ENCODE measurements around the gene BLOC1S5.
"Not testable (repeated sequence)": the region's sequence is repeated elsewhere in the genome, so short reads cannot be mapped to it uniquely, and the experiment has no call there.

The BLOC1S5 gene

GRCh38 chr6:7996538-7997111 lies 67.6 kb downstream of the BLOC1S5 start:
- no peak for DNase-seq (ENCODE audit: low read depth in 2 of 2, low spot score in 1 of 2)

GRCh38 chr6:7993952-7994351 lies 70.2 kb downstream of the BLOC1S5 start:
- no peak for DNase-seq (ENCODE audit: low read depth in 2 of 2, low spot score in 1 of 2)

DNA sequence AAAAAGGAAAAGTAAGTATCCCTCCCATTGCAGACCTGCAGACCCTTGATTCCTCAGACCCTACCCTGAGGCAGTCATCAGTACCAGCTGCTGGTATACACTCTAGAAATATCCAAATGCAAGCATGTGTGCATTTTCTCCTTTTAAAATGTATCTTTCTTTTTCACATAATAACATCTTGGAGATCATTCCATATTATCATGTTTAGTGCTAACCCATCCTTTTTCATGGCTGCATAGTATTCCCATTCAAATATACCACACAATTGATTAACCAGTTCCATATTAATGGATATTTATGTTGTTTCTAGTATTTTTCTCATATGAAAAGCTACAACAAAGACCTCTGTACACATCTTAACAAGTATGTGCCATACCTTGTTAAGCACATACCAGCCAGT lies 70.8 kb downstream of the BLOC1S5 start:
- no peak for DNase-seq (ENCODE audit: low read depth in 2 of 2, low spot score in 1 of 2)

DNA sequence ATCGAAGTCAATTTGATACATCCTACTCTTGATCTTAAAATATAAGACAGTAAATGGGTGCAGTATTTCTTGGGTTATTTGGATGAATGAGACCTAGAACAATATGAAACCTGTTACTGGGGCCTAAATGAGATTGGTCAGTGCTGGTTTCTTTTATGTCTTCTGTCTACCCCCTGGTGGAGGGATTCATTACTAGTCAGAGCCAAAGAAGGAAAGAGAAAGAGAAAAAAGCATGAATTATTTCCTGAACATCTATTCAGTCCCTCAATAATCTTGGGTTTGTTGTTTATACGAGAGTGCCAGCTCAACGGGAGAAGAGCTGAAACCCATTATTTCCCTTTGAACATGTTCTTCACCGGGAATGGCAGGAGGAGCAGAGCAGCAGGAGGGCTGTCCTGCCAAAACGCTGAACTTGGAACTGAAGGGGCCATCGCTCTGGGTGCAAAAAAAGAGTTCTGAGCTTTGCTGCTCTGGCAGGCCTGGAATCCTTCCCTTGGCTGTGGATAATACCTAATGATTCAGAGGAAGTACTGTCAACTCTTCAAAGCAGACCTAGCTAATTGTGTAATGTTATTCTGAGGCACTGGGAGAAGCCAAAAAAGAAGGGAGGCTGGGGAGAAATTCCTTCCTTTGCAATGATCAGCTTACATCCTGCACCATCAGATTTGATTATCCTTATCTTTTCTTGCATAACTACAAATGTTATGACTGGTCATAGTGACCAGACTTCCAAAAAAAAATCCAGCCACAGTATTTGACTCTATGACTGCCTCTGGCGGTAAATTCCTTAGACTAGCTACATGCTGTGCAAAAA lies 72.0 kb downstream of the BLOC1S5 start:
- DNase-seq (ENCODE audit: low read depth in 2 of 2, low spot score in 1 of 2), result no peak

- no peak for DNase-seq (ENCODE audit: low read depth in 2 of 2, low spot score in 1 of 2)
These were observed 72.7 kb downstream of the BLOC1S5 start for GRCh38 chr6:7991536-7991935.

- DNase-seq (ENCODE audit: low read depth in 2 of 2, low spot score in 1 of 2), result no peak
These were observed 78.0 kb downstream of the BLOC1S5 start for GRCh38 chr6:7986219-7986618.

GRCh38 chr6:7983967-7984366 lies 80.2 kb downstream of the BLOC1S5 start:
- DNase-seq (ENCODE audit: low read depth in 2 of 2, low spot score in 1 of 2), result not testable (repeated sequence)

- no peak for DNase-seq (ENCODE audit: low read depth in 2 of 2, low spot score in 1 of 2)
These were observed 84.4 kb downstream of the BLOC1S5 start for GRCh38 chr6:7979831-7980230.

GRCh38 chr6:7978736-7979135 lies 85.5 kb downstream of the BLOC1S5 start:
- DNase-seq (ENCODE audit: low read depth in 2 of 2, low spot score in 1 of 2), result no peak

- DNase-seq (ENCODE audit: low read depth in 2 of 2, low spot score in 1 of 2), result no peak
These were observed 87.6 kb downstream of the BLOC1S5 start for GRCh38 chr6:7976485-7977056.

GRCh38 chr6:7975764-7976146 lies 88.4 kb downstream of the BLOC1S5 start:
- DNase-seq (ENCODE audit: low read depth in 2 of 2, low spot score in 1 of 2), result no peak

GRCh38 chr6:7974938-7975763 lies 89.0 kb downstream of the BLOC1S5 start:
- DNase-seq (ENCODE audit: low read depth in 2 of 2, low spot score in 1 of 2), result no peak

GRCh38 chr6:7974565-7974937 lies 89.6 kb downstream of the BLOC1S5 start:
- DNase-seq (ENCODE audit: low read depth in 2 of 2, low spot score in 1 of 2), result no peak

GRCh38 chr6:7973584-7973983 lies 90.6 kb downstream of the BLOC1S5 start:
- DNase-seq (ENCODE audit: low read depth in 2 of 2, low spot score in 1 of 2), result no peak

GRCh38 chr6:7971499-7971898 lies 92.7 kb downstream of the BLOC1S5 start:
- DNase-seq (ENCODE audit: low read depth in 2 of 2, low spot score in 1 of 2), result no peak

- no peak for DNase-seq (ENCODE audit: low read depth in 2 of 2, low spot score in 1 of 2)
These were observed 93.6 kb downstream of the BLOC1S5 start for GRCh38 chr6:7970616-7971015.
